Renal cortical epithelial cell (primary cell): ENCODE results near the gene SP110. TPM values are rescaled to one million over a fixed set of nuclear protein-coding genes. Genes with fewer than 3 reads are reported as not detected.
"Not testable (repeated sequence)": the region's sequence is repeated elsewhere in the genome, so short reads cannot be mapped to it uniquely, and the experiment has no call there.

Source experiments
- DNase-seq: peaks from one replicate; pipeline ENCODE4 v3.0.0-alpha.2; 2011; ENCODE audit warnings: low read depth
- total RNA-seq: library from RNA; depleted of rRNA; stranded (reverse); fragments of >200 nt; gene quantifications from 2 replicates; pipeline ENCODE4 v1.2.3, GENCODE V29; 2014

Gene SP110
- total RNA-seq: 3.6 and 19.4 TPM in 2 replicates

DNA sequence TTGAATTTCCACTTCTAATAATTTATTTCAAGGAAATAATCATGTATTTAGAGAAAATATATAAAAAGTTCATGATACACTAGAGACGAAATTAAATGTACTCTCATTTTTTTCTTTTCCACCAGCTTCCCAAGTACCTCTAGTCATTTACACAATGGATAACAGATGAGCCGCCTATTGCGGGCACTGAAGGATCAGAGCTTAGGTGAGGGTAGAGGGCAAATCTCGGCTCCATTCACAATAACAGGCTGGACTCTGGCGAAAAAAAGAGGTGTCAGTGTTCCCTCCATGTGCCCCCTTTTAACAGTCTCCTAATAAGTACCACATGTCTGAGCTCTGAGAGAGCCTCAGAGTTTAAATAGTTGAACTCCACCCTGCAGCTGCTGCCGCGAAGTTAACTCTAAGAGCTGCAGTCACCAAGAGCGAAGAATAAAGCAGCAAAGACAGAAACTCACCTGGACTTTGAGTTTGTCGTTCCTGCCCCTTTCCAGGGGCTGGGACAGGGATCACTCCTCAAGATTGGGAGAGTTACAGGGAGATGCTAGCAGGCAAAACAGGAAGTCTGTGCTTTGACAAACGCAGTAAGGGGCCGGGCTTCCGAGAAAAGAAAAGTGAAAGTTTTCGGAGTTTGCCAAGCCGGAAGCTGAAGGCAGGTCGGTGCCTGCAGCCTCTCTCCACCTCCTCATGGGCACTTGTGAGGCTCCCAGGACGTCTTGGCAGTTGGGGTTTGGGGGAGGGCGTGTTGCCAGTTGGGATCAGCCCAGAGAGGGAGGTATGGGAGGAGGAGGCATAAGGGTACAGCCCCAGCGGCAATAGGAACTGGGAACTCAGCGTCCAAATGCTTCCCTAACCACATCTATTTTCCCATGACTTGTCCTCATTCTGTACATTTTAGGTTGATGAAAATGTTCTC is at the start of gene SP110:
SP110 (minus strand) TSS at position 566 of the 913 bp plus-strand sequence. CDS start 3,057 bp downstream, outside the sequence.
- peak; percentile 83 for DNase-seq

DNA sequence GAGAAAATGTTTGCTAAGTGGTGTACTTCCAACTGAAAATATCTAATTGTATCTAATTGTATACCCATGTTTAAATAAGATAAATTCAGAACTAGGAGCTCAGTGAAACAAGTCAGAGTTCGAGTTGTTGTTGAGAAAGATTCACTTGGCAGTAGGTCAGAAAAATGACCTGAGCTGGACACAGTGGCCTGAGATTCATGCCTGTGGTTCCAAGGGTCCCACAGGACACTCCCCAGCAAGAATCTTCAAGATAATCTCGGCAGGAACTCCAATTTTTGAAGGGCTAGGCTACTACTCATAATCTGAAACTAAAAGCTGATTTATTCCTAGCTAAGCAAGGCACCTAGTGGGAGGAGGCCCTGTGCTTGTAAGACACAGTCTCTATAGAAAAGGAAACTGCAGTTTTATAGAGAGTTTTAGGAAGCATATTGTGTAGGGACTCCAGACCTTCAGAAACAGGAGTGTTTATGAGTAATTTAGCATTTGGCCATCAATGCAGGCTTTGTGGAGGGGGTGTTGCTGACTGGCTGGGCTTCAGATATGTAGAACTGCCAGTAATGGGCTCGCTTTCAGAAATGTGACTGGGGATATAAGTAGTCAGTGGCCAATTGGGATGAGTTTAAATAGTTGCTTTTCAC is 48.9 kb upstream of the SP110 start:
- DNase-seq: no peak

DNA sequence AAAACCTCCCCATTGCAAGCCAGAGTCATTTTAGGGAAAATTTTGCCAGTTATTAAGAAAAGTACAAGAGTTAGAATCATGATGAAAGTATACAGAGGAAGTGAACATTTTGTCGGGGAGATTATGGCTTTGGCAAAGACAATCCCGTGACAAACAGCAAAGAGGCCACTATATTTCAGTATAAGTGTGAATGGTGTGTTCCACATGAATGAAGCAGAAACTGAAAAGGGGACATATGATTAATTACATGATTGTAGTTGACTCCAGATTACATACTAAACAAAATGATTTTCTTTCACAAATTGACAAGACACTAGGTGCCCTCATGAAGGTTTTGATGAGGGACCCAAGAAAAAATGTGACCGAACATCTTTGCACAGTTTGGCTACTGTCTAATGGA is 47.8 kb upstream of the SP110 start:
- no peak for DNase-seq

DNA sequence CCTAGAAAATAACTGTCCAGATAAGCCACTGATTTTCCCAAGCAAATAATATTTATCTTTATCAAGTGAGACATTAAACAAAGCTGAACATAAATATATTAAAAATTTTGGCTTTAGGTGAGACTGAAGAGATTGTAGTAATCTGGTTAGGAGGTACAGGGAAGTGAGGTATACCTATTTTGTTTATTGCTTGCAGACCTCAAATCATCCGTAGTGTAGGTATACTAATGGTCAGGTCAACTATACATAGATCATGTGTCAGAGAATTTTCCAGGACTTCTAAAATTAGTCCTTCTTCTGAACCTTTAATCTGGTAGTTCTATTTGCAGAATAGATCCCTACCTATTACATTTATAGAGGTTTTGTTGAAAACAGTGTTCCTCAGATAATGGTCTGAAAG is 47.3 kb upstream of the SP110 start:
- no peak for DNase-seq

DNA sequence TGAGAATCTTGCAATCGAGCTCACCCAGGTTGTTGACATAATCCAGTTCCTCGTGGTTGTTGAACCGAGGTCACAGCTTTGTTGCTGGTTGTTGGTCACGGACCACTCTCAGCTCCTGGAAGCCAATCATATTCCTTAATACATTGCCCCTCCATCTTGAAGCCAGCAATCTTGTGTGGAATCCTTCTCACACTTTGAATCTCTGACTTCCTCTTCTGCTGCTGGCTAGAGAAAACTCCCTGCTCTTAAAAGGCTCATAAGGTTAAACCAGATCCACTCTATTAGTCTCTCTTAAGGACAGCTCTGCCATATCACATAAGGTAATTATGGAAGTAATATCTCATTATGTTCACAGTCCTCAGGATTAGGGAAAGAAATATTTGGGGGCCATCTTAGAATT is 46.9 kb upstream of the SP110 start:
- DNase-seq: no peak

DNA sequence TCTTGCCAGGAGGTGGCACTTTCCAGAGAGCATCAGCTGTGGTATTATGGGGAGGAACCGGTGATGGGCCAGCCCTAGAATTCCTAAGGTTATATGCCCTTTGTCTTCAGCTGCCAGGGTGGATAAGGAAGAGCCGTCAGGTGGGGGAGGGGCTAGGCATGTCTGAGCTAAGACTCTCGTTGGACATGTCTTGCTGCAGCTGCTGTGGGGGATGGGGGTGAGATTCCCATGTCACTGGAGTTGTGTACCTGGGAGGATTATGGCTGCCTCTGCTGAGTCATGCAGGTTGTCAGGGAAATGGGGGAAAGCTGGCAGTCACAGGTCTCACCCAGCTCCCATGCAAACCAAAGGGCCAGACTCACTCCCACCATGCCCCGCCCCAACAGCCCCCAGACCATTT is 45.2 kb upstream of the SP110 start:
- DNase-seq: not testable (repeated sequence)

DNA sequence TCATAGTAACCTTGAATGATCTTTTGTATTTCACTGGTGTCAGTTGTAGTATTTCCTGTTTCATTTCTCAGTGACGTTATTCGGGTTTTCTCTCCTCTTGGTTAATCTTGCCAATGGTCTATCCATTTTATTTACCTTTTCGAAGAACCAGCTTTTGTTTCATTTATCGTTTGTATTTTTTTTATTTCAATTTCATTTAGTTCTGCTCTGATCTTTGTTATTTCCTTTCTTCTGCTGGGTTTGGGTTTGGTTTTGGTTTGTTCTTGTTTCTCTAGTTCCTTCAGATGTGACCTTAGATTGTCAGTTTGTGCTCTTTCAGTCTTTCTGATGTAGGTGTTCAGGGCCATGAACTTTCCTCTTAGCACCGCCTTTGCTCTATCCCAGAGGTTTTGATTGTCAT is 42.5 kb upstream of the SP110 start:
- no peak for DNase-seq

DNA sequence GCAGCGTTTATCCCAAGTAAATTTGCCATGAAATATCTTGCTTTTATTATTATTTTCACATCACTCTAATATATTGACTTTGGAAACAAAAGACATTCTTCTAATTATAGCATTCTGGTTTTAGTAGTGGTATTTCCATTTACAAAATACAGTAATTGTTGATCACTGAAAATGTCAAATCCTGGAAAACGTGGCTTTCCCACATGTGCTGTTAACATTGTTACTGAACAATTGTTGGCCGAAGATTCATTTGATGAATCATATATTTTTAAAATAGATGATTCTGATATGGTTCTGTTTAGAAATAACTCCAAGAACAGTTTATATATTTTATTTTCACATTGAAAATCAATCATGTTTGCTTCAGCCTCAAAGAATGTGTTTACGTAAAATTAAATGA is 38.7 kb upstream of the SP110 start:
- DNase-seq: no peak

DNA sequence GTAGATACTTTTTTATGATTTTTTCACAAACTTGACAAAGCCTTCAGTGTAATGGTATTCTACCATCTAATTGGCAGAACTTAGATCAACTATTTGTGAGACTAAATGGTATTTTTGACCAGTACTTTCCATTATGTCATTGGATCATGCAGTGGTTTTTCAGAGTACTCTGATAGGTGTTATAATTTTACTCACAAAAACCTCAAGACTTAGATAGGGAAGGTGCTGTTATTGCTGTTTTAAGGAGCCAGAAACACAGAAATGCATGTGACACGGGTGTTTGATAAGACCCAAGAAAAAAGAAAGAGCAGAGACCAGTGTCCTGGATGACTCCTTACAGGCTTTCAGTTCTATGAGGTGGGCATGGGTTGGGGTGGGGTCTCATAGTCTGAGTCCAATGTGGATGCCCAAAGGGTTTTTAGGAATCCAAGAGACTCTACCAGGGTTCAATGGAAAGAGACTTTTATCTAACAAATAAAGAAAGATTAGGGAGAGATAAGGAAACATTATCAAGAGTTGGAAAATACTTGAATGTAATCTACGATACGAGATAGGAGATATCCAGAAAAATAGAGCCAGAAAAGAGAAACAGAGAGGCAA is 37.0 kb upstream of the SP110 start:
- DNase-seq: no peak

DNA sequence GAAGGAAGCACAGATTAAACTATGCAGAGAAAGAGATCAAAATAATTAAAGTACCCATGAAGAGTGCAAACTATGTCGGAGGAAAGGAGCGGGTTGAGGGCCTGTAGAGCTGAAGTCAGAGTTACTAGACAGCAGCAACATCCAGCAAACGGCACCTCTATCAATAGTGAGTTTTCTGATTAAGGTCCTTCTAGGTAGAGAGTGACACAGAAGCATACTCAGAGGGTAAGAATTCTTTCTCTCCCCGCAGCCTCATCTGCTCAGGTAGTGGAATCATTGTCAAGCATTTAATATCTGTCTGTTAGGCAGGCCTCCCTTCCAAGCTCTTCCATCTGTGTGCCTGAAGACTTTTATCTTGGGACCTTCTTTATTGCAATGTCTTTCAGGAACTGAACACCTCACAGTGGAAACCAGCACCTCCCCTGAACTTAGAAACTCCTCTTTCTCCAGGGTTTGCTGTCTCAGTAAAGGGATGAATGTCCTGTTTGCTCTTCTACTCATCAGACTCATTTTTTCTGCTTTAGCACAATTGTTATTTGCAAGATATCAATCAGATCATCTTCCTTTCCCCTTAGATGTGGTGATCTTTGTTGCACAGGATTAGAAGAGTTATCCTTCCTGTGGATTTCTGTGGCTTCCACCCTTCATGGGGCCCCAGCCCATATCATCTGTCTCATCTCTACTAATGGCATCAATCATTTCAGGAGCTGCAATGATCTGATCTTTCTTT is 34.5 kb upstream of the SP110 start:
- DNase-seq: no peak

DNA sequence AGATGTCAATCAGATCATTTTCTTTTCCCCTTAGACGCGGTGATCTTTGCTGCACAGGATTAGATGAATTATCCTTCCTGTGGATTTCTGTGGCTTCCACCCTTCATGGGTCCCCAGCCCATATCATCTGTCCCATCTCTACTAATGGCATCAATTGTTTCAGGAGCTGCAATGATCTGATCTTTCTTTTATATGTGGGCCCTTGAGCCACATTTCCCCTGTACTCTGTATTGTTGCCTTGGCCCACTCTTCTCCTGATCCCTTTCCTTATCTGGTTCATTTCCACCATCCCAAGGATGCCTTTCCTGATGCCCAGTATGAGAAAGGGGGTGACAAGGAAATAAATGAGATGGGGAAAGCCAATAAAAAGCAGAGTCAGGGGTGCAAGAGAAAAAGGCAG is 30.4 kb upstream of the SP110 start:
- no peak for DNase-seq

DNA sequence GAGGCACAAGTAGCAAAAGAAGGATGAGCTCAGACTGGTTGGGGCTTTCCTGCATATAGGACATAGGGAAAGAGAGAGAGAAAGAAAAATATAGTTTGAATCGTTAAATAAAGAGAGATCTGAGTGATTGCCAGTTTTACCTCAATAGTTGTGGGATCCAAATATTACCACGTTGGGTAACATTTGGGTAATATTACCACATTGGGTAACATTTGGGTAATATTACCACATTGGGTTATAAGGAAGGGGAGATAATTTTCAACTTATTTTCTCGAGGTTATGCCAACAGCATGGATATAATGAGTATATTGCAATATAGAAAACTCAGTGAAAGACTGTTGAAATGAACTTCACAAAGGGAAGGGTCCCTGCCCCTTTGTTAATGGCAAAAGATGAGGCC is 26.4 kb upstream of the SP110 start:
- no peak for DNase-seq

DNA sequence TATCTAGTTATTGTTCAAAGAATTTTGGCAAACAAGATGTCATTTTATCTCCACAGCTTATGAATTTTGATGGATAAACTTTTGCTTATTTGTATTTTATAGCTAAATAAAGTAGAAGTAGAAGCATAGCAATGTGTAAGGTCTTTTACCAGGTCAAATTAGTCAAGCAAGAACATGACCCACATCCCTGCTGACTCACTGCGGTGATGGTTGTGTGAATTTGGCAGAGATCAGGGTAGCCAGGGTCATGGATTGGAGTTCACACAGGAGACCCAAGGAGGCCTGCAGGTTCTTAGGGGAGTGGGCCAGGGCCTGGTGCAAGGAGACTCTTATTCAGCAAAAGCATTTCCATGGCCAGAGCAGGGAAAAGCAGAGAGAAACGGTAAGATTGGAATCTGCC is 24.4 kb upstream of the SP110 start:
- DNase-seq: peak; percentile 56

DNA sequence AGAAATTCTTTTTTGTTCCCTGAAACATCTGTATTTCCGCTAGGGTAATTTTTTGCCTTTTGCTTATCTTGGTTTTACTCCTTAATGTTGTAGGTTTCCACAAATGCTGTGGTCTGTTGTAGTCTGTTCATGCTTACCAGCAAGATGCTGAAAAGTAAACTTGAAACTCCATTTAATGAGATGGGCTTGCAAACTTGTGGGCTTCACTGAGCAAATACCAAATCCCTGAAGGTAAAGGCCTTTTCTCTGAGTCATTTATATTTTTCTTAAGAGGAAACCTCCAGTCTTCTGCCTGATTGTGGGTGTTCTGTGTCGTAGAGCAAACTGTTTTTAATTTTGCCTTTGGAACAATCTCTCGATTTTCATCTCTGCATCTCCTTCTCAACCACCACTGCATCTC is 15.1 kb upstream of the SP110 start:
- DNase-seq: peak; percentile 57

DNA sequence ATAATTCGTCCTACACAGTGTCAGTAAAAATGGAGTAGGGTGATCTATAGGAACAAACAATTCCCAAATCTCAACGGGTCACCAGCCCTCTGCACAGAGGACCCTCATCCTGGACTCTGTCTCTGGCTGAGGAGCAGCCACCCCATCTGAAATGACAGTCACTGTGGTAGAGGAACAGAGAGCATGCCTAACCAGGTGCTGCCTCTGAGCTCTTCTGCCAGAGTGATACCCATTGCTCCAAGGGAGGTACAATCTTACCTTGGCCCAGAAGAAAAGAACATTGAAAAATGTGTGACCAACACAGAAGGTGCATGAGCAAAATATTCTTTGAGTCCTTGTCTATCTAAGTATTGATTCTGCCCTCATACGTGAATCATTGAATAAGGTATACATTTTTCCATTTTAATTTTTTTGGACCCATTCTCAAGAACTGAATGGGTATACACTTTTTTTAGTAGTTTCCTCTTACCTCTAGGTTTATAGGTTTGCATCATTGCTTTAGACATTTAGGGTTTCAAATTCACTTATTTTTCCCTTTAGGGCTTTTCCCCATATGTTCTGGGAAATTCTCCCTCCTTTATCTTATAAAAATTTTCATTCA is 14.4 kb upstream of the SP110 start:
- no peak for DNase-seq

DNA sequence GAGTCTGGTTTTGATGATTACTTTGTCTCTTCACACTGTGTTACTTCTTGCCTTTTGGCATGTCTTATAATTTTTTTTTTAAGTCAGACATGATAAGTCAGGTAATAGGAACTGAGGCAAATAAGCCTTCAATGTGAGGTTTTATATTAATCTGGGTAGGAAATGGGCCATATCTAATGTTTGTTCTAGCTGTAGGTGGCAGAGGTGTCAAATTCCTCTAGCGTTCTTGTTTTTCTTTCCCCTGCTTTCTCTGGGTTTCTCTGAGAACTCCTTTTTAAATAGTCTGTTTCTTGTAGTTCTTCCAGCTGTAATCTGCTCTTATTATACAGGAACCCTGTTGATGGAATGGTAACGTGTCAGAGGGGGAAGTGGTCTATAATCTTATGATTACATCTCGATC is 11.5 kb upstream of the SP110 start:
- peak; percentile 52 for DNase-seq

DNA sequence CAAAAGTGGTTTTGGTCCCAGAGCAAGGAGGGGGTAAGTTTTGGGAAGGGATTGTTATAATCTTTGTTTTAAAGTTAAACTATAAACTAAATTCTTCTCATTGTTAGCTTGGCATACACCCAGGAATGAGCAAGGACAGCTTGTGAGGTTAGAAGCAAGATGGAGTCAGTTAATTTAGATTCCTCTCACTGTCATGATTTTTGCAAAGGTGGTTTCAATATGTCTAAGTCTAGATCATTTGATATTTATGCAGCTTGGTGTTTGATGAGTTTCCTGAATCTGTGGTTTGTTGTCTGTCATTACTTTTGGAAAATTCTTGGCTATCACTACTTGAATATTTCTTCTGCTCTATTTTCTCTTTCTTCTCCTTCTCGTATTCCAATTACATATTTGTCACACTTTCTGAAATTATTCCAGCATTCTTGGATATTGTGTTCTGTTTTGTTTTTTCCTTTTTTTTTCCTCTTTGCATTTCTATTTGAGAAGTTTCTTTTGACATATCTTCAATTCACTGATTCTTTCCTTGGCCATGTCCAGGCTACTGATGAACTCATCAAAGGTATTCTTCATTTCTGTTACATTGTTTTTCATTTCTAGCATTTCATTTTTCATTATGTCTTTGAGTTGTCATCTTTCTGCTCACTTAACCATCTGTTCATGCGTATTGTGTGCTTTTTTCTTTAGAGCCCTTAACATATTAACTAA is 10.9 kb upstream of the SP110 start:
- DNase-seq: no peak

DNA sequence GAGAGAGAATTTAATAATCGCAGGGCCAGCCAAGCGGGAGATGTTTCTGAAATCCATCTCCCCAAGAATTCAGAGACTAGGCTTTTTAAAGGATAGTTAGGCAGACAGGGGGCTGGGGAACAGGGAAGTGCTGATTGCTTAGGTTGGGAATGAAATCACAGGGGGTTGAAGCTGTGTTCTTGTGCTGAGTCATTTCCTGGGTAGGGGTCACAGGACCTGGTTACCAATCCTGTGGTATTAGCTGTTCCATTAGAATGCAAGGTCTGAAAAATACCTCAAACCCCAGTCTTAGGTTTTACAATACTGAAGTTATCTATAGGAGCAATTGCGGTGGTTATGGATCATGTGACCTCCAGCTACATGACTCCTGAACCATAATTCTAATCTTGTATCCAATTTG is 10.3 kb upstream of the SP110 start:
- DNase-seq: peak; percentile 93

DNA sequence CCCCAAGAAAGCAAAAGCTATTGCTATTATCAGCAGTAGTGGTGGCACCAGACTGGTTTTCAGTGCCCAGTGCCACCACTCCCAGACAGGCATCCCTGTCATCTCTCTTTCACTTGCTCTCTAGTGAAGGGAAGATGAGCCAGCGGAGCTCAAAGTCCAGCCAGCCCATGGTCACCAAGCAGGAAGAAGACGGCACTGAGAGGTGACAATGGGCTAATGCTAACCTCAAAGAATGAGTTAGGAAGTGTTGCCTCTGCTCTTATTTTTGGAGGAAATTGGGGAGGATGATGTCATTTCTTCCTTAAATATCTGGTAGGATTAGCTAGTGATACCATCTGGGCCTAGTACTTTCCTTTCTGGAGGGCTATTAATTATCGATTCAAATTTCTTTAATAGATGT is 7.4 kb upstream of the SP110 start:
- DNase-seq: no peak

DNA sequence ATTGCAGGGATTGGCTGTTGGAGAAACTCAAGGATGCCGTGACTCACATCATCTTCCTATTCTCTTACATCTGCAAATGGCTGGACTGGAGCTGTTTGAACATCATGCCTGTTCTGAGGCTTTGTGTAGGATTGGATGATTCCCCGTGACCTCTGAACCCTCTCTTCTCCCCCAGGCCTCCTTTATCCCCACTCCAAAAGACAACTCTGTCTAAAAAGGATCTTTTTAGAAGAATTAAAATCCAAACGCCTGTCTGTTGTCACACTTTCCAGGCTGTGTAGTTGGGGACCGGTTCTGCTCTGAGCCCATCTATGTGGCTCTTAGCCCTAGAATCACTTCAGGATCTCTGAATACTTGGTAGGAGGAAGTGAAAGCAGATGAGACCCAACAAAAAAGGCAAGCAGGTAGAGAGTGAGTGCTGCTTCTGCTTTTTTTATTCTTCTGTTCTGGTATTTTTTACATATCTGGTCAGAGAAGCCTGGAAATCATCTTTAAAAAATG is 6.3 kb upstream of the SP110 start:
- no peak for DNase-seq

DNA sequence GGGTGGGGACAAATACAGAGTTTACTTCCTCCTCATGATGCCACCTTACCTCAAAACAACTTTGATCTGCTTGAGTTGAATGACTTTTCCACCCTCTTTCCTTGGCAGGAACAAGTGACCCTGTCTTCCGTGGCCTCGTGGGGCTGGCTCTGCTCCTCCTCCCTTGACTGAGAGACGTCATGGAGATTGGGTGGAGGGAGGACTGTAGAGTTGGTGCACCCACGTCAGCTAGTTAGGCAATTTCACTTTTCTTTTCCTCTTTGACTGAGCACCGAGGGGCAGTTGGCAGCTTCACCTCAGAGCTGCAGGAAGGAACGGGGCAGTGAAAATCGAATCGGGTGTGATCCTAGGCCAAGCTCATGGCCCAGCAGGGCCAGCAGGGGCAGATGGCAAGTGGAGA is 5.7 kb upstream of the SP110 start, which contains the start of gene SP140:
SP140 (plus strand) TSS at position 251 of the 400 bp plus-strand sequence; CDS start at position 360, 109 bp downstream.
- DNase-seq: no peak
